SK-N-SH treated with all-trans-retinoic acid at 6 μM for 48 hours (cell line): ENCODE data around the gene CAMKK2.

Experiments
- ATAC-seq: fragments of 200-7000 bp; cut with Tn5 transposase; 3 replicates; pipeline ENCODE4 v1.9.1; 2020; ENCODE audit warnings: mild to moderate bottlenecking, moderate library complexity
- ARNTL ChIP-seq: fragments of 450-650 bp; formaldehyde crosslinking; IDR thresholded peaks from 2 replicates; pipeline ENCODE4 v1.5.0; 2020; ENCODE audit warnings: low read depth, mild to moderate bottlenecking, moderate library complexity, borderline replicate concordance
- BACH2 ChIP-seq: fragments of 250-450 bp; sonication (Bioruptor Pico); IDR thresholded peaks from 2 replicates; pipeline ENCODE4 v1.9.0; 2021; ENCODE audit warnings: mild to moderate bottlenecking, borderline replicate concordance
- CREB5 ChIP-seq: fragments of 250-450 bp; sonication (Bioruptor Pico); IDR thresholded peaks from 2 replicates; pipeline ENCODE4 v1.5.1; 2020; ENCODE audit warnings: low read depth, mild to moderate bottlenecking, moderate library complexity
- CSDC2 ChIP-seq: fragments of 250-450 bp; sonication (Bioruptor Pico); IDR thresholded peaks from 2 replicates; pipeline ENCODE4 v1.5.0; 2020; ENCODE audit warnings: mild to moderate bottlenecking, moderate library complexity
- CSRNP3 ChIP-seq: fragments of 250-450 bp; sonication (Bioruptor Pico); IDR thresholded peaks from 2 replicates; pipeline ENCODE4 v1.5.1; 2021; ENCODE audit warnings: mild to moderate bottlenecking, moderate library complexity
- ESRRG ChIP-seq: fragments of 250-450 bp; sonication (Bioruptor Pico); IDR thresholded peaks from 2 replicates; pipeline ENCODE4 v1.6.1; 2021; ENCODE audit warnings: mild to moderate bottlenecking
- ISL1 ChIP-seq: fragments of 250-450 bp; sonication (Bioruptor Pico); IDR thresholded peaks from 2 replicates; pipeline ENCODE4 v2.1.2; 2022; ENCODE audit warnings: mild to moderate bottlenecking, moderate library complexity
- OSR1 ChIP-seq: fragments of 250-450 bp; sonication (Bioruptor Pico); IDR thresholded peaks from 2 replicates; pipeline ENCODE4 v1.8.0; 2022; ENCODE audit warnings: moderate library complexity, mild to moderate bottlenecking, inconsistent platforms
- PPARA ChIP-seq: fragments of 250-450 bp; sonication (Bioruptor Pico); IDR thresholded peaks from 2 replicates; pipeline ENCODE4 v1.5.0; 2020; ENCODE audit warnings: mild to moderate bottlenecking, borderline replicate concordance
- RARB ChIP-seq: fragments of 250-450 bp; sonication (Bioruptor Pico); IDR thresholded peaks from 2 replicates; pipeline ENCODE4 v1.8.0; 2021; ENCODE audit warnings: mild to moderate bottlenecking, moderate library complexity
- SNAI2 ChIP-seq: fragments of 250-450 bp; sonication (Bioruptor Pico); IDR thresholded peaks from 2 replicates; pipeline ENCODE4 v1.5.0; 2020; ENCODE audit warnings: mild to moderate bottlenecking, moderate library complexity
- TCF4 ChIP-seq: fragments of 250-450 bp; sonication (Bioruptor Pico); IDR thresholded peaks from 2 replicates; pipeline ENCODE4 v1.8.0; 2021; ENCODE audit warnings: mild to moderate bottlenecking, moderate library complexity, borderline replicate concordance
- TOX ChIP-seq: fragments of 250-450 bp; sonication (Bioruptor Pico); IDR thresholded peaks from 2 replicates; pipeline ENCODE4 v1.8.0; 2021; ENCODE audit warnings: mild to moderate bottlenecking, moderate library complexity, borderline replicate concordance
- TSHZ2 ChIP-seq: fragments of 250-450 bp; sonication (Bioruptor Pico); IDR thresholded peaks from 2 replicates; pipeline ENCODE4 v1.5.0; 2020; ENCODE audit warnings: mild to moderate bottlenecking, moderate library complexity
- ZC3H10 ChIP-seq: fragments of 250-450 bp; sonication (Bioruptor Pico); IDR thresholded peaks from 2 replicates; pipeline ENCODE4 v1.5.1; 2021; ENCODE audit warnings: mild to moderate bottlenecking, moderate library complexity
- ZFP30 ChIP-seq: fragments of 450-650 bp; formaldehyde crosslinking; IDR thresholded peaks from 2 replicates; pipeline ENCODE4 v1.5.0; 2022; ENCODE audit warnings: mild to moderate bottlenecking, moderate library complexity
- ZNF70 ChIP-seq: fragments of 450-650 bp; formaldehyde crosslinking; IDR thresholded peaks from 2 replicates; pipeline ENCODE4 v1.5.0; 2020; ENCODE audit warnings: mild to moderate bottlenecking, moderate library complexity
- ZNF8 ChIP-seq: fragments of 450-650 bp; formaldehyde crosslinking; IDR thresholded peaks from 2 replicates; pipeline ENCODE4 v1.5.0; 2020; ENCODE audit warnings: mild to moderate bottlenecking, moderate library complexity
- TF ChIP-seq, protein P1 (sequence below): fragments of 250-450 bp; sonication (Bioruptor Pico); IDR thresholded peaks from 2 replicates; pipeline ENCODE4 v1.8.0; 2020; ENCODE audit warnings: mild to moderate bottlenecking, moderate library complexity, borderline replicate concordance

Gene CAMKK2

DNA sequence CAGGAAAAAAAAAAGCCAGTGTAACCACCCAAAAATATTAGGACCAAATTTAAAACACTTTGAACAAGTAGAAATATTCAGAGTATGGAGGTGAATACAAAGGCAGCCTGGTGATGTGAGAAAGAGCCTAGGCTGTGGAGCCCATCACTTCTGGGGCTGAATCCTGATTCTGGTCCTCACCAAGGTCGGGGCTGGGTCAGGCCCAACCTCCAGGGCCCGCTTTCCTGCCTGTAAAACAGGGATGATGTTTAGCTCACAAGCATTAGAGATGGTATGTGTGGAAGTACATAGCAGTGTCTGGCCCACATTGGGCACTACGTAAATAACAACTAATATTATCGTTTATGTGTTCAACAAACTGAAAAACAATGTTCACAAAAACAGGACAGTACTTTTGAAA is 7.8 kb upstream of the CAMKK2 start:
- TF ChIP-seq TCF4 (CRISPR knock-in tag): no peak
- no peak for TF ChIP-seq TSHZ2 (CRISPR knock-in tag)
- TF ChIP-seq PPARA (CRISPR knock-in tag): no peak
- TF ChIP-seq ESRRG (CRISPR knock-in tag): no peak
- no peak for TF ChIP-seq ARNTL (CRISPR knock-in tag)
- TF ChIP-seq ZFP30 (CRISPR knock-in tag): no peak
- TF ChIP-seq RARB: no peak
- no peak for TF ChIP-seq ZNF8
- no peak for TF ChIP-seq OSR1 (CRISPR knock-in tag)
- no peak for TF ChIP-seq CSRNP3 (CRISPR knock-in tag)
- TF ChIP-seq, protein P1, sequence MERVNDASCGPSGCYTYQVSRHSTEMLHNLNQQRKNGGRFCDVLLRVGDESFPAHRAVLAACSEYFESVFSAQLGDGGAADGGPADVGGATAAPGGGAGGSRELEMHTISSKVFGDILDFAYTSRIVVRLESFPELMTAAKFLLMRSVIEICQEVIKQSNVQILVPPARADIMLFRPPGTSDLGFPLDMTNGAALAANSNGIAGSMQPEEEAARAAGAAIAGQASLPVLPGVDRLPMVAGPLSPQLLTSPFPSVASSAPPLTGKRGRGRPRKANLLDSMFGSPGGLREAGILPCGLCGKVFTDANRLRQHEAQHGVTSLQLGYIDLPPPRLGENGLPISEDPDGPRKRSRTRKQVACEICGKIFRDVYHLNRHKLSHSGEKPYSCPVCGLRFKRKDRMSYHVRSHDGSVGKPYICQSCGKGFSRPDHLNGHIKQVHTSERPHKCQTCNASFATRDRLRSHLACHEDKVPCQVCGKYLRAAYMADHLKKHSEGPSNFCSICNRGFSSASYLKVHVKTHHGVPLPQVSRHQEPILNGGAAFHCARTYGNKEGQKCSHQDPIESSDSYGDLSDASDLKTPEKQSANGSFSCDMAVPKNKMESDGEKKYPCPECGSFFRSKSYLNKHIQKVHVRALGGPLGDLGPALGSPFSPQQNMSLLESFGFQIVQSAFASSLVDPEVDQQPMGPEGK (CRISPR knock-in tag): no peak
- TF ChIP-seq SNAI2 (CRISPR knock-in tag): no peak
- TF ChIP-seq ISL1 (CRISPR knock-in tag): no peak
- no peak for ATAC-seq

DNA sequence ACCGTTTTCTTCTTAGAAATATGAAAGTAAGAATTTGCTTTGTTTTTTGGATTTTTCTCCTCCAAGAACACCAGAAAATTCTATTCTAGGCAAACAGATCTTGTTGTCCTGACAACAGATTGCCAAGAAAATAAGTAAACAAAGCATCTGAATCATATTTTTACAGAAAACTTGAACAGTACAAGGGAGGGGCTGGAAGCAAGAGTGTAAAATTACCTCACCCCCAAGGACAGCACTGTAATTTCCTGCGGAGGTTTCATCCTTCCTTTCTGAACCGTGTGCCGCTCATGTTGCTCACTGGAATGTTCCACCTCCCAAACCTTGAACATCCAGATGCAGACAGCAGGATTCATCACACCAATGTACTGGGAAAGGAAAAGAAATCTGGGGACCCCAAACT is 5.4 kb upstream of the CAMKK2 start:
- no peak for ATAC-seq
- TF ChIP-seq ARNTL (CRISPR knock-in tag): no peak
- TF ChIP-seq SNAI2 (CRISPR knock-in tag): no peak
- TF ChIP-seq ZNF70 (CRISPR knock-in tag): no peak
- no peak for TF ChIP-seq BACH2 (CRISPR knock-in tag)
- TF ChIP-seq CREB5 (CRISPR knock-in tag): no peak
- no peak for TF ChIP-seq CSDC2
- no peak for TF ChIP-seq PPARA (CRISPR knock-in tag)
- TF ChIP-seq RARB: no peak
- no peak for TF ChIP-seq ZFP30 (CRISPR knock-in tag)

DNA sequence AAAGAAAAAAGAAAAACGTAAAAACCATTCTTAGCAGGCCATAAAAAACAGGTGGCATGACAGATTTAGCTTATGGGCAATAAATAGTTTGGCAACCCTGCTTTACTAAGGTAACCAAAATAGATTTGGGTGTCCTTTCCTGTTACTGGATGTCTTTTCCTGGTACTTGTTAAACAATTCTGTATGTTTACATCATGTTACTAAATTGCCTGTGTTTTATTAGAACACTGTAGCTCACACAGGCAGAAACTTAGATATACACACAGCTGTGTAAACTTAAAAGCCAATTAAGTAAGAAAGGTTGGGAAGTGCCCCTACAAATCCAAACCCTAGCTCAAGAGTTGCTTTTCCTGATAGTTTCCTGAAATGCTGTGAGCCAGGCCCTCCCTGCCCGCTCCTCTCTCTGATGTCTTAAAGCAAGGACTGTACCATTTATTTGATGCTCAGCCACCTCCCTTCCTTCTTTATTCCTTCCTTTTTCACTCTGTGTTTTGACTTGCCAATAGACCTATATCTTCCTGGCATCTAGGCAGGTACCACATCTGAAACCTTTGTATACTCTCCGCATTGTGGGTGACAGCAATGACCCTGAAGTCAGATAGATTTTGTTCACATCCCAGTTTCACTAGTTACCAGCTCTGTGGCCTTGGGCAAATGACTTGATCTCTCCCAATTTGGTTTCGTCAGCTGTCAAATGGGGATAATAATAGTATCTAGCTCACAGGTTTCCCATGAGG is 3.7 kb upstream of the CAMKK2 start:
- TF ChIP-seq ZC3H10 (CRISPR knock-in tag) (no peak), TCF4 (CRISPR knock-in tag) (no peak), ESRRG (CRISPR knock-in tag) (no peak), ISL1 (CRISPR knock-in tag) (no peak), ZFP30 (CRISPR knock-in tag) (no peak), TOX (CRISPR knock-in tag) (no peak), BACH2 (CRISPR knock-in tag) (no peak), ARNTL (CRISPR knock-in tag) (no peak), CSRNP3 (CRISPR knock-in tag) (no peak), SNAI2 (CRISPR knock-in tag) (no peak)
- ATAC-seq: no peak
